SIG-M5 treated with dmso at 0.1 percent for 504 hours (cell line): ENCODE data around the gene ASPDH.

Experiments used
- DNase-seq: peaks from one replicate; lab custom pipeline; 2025; ENCODE audit not compliant: unreplicated experiment; lab: John Stamatoyannopoulos, UW

The ASPDH gene

GRCh38 chr19:50498219-50499056, 15.3 kb downstream of the ASPDH start:
- no peak for DNase-seq

GRCh38 chr19:50497022-50497405, 16.7 kb downstream of the ASPDH start:
- DNase-seq = no peak

- no peak for DNase-seq
Observed at GRCh38 chr19:50496189-50497021, 17.3 kb downstream of the ASPDH start.

- DNase-seq = no peak
Observed at GRCh38 chr19:50495020-50495531, 18.6 kb downstream of the ASPDH start.

GRCh38 chr19:50494186-50495019, 19.3 kb downstream of the ASPDH start:
- no peak for DNase-seq

GRCh38 chr19:50493171-50493570, 20.5 kb downstream of the ASPDH start:
- no peak for DNase-seq

- peak; percentile 66 for DNase-seq
Observed at GRCh38 chr19:50492303-50493052, 21.2 kb downstream of the ASPDH start.

GRCh38 chr19:50490991-50491472, 22.7 kb downstream of the ASPDH start:
- DNase-seq = no peak

- DNase-seq = no peak
Observed at GRCh38 chr19:50490411-50490811, 23.3 kb downstream of the ASPDH start.

GRCh38 chr19:50489461-50490011, 24.2 kb downstream of the ASPDH start:
- no peak for DNase-seq

GRCh38 chr19:50488389-50489194, 25.1 kb downstream of the ASPDH start:
- peak; percentile 65 for DNase-seq

GRCh38 chr19:50486823-50487515, 26.7 kb downstream of the ASPDH start:
- DNase-seq = no peak

GRCh38 chr19:50485284-50485955, 28.3 kb downstream of the ASPDH start:
- DNase-seq = no peak

- DNase-seq = no peak
Observed at GRCh38 chr19:50482916-50483315, 30.8 kb downstream of the ASPDH start.

- no peak for DNase-seq
Observed at GRCh38 chr19:50482271-50482855, 31.4 kb downstream of the ASPDH start.

- DNase-seq = no peak
Observed at GRCh38 chr19:50481351-50482149, 32.2 kb downstream of the ASPDH start.
